GM21717 (cell line): Measurements from ENCODE around the gene TM9SF3.

ENCODE experiments used
- ATAC-seq: cut with Tn5 transposase; IDR thresholded peaks from one replicate; pipeline ENCODE4 v1.9.1; 2021; ENCODE audit warnings: mild to moderate bottlenecking, moderate library complexity; ENCODE audit not compliant: unreplicated experiment

TM9SF3 gene

DNA sequence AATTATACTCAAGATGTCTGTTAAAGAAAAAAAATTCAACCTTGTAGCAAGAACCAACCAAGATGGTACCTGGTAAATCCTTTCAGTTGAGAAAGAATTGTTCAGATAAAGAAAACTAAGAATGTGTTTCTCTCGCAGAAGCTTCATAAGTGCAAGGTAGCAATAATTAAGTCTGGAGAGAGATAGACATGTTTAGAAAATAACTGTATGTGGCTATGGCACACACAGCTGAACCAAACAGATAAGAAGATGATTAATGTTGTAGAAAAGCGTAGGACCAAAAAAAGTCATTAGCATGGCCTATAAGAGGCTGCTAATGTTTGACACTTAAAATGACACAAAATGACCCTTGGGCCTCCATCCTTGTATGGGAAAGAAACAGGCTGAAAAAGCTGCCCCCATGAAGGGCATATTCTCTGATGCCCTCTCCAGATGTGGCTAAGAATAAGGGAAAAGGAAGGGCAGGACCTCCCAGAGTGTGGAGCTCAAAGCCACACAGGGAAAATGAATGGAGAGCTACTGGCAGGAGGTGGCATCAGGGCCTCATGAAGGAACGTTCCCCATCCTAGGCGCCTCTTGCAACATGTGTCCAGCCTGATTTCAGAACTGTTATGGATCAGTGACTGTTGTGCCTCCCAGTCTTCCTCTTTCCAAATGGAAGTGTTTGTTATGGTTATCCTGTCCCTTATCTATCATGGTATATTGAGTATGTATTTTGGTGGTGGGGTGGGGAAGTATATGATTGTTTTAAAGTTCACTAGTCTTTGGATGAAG lies 103.8 kb downstream of the TM9SF3 start:
- no peak for ATAC-seq

DNA sequence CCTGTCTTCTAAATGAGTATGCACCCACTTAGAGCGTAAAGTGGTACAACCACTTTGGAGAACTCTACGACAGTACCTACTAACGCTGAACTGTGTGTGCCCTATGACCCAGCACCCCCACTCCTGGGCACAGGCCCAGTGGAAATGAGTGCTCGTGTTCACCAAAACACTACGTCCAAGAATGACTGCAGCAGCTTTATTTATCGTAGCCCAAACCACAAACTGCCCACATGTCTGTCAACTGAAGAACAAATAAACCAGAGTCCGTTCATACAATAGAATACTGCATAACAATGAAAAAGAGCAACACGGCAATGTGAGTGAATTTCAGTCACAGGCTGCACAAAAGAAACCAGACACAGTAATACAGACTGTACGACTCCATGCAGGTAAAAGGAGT lies 108.5 kb downstream of the TM9SF3 start:
- no peak for ATAC-seq

DNA sequence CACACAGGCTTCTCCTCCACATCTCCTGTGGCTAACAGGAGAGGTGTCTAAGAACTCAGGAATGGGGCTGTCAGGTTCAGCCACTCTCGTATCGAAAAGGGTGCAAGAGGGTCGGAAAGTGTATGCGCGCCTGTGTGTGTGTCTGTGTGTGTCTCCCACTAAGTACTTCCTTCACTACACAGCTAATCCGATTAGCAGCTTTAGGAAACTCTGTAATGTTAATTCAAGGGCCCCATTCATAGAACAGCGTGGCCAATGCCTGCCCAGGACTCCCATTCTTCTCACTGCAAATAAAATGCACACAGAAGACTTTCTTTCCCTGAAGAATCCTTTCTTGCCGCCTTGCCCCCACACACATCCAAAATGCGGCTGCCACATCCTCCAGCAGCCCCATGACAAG lies 112.9 kb downstream of the TM9SF3 start:
- ATAC-seq: no peak

DNA sequence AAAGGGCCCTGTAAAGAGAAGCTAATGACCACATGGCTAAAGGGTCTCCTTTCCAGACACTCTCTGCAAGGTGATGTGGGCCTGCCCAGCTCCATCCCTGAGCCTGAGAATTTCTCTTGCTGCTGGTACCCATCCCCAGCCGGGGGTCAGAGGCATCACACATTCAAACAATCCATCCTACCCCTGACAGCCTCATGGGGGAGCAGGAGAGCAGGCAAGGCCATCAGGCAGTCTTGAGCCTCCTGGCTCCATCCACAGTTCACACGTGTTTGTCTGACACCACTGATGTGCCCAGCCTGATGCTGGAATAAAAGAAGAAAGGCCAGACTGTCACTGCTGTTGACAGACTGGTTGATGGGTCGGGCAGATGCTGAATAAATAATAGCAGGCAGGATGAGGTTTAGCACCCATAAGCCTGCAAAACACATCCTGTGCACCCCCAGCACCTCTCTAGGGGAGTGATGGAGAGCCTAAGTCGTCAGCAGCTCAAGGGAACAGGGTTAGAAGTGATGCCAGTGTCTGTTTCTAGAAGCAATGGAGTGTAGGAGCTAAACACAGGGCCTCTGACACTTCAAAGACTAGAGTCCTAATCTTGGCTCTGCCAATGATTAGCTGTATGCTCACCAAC lies 116.6 kb downstream of the TM9SF3 start:
- no peak for ATAC-seq

DNA sequence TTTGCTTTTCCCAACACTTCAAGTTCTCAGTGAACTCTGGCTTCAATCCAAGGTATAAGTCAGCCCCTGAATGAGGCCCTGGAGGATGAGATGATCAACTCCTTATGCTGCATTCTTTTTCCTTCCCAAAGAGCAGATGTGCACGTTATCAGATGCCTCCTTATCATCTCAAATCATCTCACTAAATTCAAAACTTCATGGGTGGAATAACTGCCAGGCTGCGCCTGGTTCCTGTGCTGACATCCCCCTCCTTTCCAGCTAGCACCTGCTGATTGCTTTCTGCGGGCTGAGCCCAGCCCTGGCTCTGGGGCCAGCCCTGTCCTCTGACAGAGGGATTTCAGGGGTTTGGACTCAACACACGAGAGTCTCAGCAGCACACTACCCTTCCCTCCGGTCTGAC lies 118.0 kb downstream of the TM9SF3 start:
- ATAC-seq: no peak
